Measurements from ENCODE around the gene AKR1A1.

GRCh38 chr1:45583666-45584350 lies 33.2 kb downstream of the AKR1A1 start, which contains the start of gene NASP:
- TF ChIP-seq CTCF (IDR thresholded peaks at IDR 0.05): no peak
- TF ChIP-seq POLR2A (IDR thresholded peaks at IDR 0.05): peak; percentile 71
